Measurements from ENCODE around the gene SLC16A11. TPM values are rescaled to one million over a fixed set of nuclear protein-coding genes. Genes with fewer than 3 reads are reported as not detected.
A peak's percentile ranks its signal among the peaks of the same experiment; 100 is the strongest.

The SLC16A11 gene
- total and polyA plus RNA-seq, 9 of the 15 experiments (the other 6 are each of a cell fraction or from before 2014, with no cell fraction given) = not detected

GRCh38 chr17:7014995-7015958, 28.6 kb downstream of the SLC16A11 start (continued):
- TF ChIP-seq ZNF224 (CRISPR knock-in tag; IDR thresholded peaks at IDR 0.05) (no peak), CREM (IDR thresholded peaks at IDR 0.05; ENCODE audit: low read depth) (peak; percentile 60; the same call in 1 of the 2 replicates), ZC3H11A (IDR thresholded peaks at IDR 0.05; ENCODE audit: low read depth, low read length) (no peak), ZFP36 (IDR thresholded peaks at IDR 0.05; ENCODE audit: low read depth, low read length, partially characterized antibody) (no peak), KDM5B (IDR thresholded peaks at IDR 0.05; ENCODE audit: insufficient replicate concordance, low read depth, low read length) (peak; percentile 60), SMARCA4 (IDR thresholded peaks at IDR 0.05) (no peak), POLR2AphosphoS2 (IDR thresholded peaks at IDR 0.05; ENCODE audit: low read length) (no peak), ZBTB33 (CRISPR knock-in tag; IDR thresholded peaks at IDR 0.05) (no peak), IRF9 (tag; IDR thresholded peaks at IDR 0.05) (no peak), GATAD2B (IDR thresholded peaks at IDR 0.05; ENCODE audit: borderline replicate concordance) (no peak), ZNF282 (CRISPR knock-in tag; IDR thresholded peaks at IDR 0.05) (no peak), HNRNPUL1 (IDR thresholded peaks at IDR 0.05; ENCODE audit: low read length) (no peak), NONO (IDR thresholded peaks at IDR 0.05; ENCODE audit: low read depth in 2 of 2, low read length in 1 of 2) (no peak), CTBP1 (IDR thresholded peaks at IDR 0.05; ENCODE audit: borderline replicate concordance) (no peak)
- TF ChIP-seq, protein P1, sequence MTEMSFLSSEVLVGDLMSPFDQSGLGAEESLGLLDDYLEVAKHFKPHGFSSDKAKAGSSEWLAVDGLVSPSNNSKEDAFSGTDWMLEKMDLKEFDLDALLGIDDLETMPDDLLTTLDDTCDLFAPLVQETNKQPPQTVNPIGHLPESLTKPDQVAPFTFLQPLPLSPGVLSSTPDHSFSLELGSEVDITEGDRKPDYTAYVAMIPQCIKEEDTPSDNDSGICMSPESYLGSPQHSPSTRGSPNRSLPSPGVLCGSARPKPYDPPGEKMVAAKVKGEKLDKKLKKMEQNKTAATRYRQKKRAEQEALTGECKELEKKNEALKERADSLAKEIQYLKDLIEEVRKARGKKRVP (CRISPR knock-in tag; IDR thresholded peaks at IDR 0.05) = no peak
- TF ChIP-seq, protein P2, sequence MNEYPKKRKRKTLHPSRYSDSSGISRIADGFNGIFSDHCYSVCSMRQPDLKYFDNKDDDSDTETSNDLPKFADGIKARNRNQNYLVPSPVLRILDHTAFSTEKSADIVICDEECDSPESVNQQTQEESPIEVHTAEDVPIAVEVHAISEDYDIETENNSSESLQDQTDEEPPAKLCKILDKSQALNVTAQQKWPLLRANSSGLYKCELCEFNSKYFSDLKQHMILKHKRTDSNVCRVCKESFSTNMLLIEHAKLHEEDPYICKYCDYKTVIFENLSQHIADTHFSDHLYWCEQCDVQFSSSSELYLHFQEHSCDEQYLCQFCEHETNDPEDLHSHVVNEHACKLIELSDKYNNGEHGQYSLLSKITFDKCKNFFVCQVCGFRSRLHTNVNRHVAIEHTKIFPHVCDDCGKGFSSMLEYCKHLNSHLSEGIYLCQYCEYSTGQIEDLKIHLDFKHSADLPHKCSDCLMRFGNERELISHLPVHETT (CRISPR knock-in tag; conservative IDR thresholded peaks at IDR 0.05 in 1 of 2, IDR thresholded peaks at IDR 0.05 in 1 of 2) = peak in 1 of 2 experiments; percentile 87; a peak in 1 of 4 replicates
- TF ChIP-seq, protein P3, sequence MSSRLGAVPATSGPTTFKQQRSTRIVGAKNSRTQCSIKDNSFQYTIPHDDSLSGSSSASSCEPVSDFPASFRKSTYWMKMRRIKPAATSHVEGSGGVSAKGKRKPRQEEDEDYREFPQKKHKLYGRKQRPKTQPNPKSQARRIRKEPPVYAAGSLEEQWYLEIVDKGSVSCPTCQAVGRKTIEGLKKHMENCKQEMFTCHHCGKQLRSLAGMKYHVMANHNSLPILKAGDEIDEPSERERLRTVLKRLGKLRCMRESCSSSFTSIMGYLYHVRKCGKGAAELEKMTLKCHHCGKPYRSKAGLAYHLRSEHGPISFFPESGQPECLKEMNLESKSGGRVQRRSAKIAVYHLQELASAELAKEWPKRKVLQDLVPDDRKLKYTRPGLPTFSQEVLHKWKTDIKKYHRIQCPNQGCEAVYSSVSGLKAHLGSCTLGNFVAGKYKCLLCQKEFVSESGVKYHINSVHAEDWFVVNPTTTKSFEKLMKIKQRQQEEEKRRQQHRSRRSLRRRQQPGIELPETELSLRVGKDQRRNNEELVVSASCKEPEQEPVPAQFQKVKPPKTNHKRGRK (tag; IDR thresholded peaks at IDR 0.05) = no peak
- TF ChIP-seq, protein P4, sequence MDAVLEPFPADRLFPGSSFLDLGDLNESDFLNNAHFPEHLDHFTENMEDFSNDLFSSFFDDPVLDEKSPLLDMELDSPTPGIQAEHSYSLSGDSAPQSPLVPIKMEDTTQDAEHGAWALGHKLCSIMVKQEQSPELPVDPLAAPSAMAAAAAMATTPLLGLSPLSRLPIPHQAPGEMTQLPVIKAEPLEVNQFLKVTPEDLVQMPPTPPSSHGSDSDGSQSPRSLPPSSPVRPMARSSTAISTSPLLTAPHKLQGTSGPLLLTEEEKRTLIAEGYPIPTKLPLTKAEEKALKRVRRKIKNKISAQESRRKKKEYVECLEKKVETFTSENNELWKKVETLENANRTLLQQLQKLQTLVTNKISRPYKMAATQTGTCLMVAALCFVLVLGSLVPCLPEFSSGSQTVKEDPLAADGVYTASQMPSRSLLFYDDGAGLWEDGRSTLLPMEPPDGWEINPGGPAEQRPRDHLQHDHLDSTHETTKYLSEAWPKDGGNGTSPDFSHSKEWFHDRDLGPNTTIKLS (IDR thresholded peaks at IDR 0.05; ENCODE audit: borderline replicate concordance, low read depth) = no peak
